Skeletal muscle satellite cell (primary cell): Measurements from ENCODE around the gene FNDC3B.

ENCODE experiments used
- H3K27me3 ChIP-seq: 2 replicates; pipeline ENCODE4 v1.7.0; 2013; ENCODE audit warnings: low read length; ENCODE audit not compliant: control insufficient read depth, insufficient read depth
- H3K36me3 ChIP-seq: 2 replicates; pipeline ENCODE4 v1.7.0; 2013; ENCODE audit warnings: mild to moderate bottlenecking, control low read depth, low read length; ENCODE audit not compliant: insufficient read depth
- H3K4me1 ChIP-seq: 2 replicates; pipeline ENCODE4 v1.7.0; 2013; ENCODE audit warnings: low read length; ENCODE audit not compliant: control insufficient read depth, insufficient read depth
- H3K4me2 ChIP-seq: 2 replicates; pipeline ENCODE4 v1.7.0; 2013; ENCODE audit warnings: mild to moderate bottlenecking, low read length
- H3K4me3 ChIP-seq: 2 replicates; pipeline ENCODE4 v1.7.0; 2013; ENCODE audit warnings: low read length
- H3K9ac ChIP-seq: 2 replicates; pipeline ENCODE4 v1.7.0; 2013; ENCODE audit warnings: mild to moderate bottlenecking, low read depth, low read length, moderate library complexity
- H3K9me3 ChIP-seq: replicated peaks from 2 replicates; pipeline ENCODE4 v1.7.0; 2013; ENCODE audit warnings: mild to moderate bottlenecking, control low read depth, low read length

Gene FNDC3B

DNA sequence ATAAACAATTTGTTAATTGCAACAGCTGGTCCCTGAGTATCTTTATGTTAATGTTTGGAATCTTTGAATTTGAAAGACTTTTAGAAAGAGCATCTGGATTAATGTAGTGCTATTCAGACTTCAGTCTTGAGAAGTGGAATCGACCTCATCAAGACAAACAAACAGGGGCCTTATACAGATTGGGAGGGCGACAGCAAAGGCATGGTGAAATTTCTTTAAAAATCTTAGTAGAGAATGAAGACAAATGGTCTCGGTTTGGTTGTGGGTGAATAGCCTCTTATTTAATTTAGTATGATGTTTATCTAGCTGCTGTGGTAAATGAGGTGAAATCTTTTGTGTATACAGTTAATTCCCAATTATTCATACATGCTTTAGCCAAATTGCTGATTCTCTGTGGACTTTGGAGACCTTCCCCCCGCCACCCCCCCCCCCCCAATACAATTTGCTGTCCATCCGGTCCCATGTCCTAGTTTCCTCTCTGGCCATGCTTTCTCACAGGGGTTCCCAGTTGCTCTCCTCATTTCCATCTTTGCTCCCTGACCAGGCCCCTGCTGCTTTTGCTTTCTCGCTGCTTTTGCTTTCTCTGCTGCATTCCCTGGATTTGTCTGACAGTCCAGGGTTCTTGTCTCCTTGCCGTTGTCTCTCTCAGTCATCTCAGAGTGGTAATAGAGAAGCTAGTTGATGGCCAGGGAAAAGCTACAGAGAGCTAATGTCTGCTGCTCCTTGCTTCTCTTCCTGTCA lies 135.3 kb downstream of the FNDC3B start:
- no peak overlapping the region for H3K4me3 ChIP-seq
- peaks cover 68% of the 10 kb centered on the region for H3K4me1 ChIP-seq
- no peaks in the 10 kb centered on the region for H3K36me3 ChIP-seq
- H3K27me3 ChIP-seq: no peaks in the 10 kb centered on the region
- H3K9ac ChIP-seq: peak overlapping the region; percentile 38
- H3K9me3 ChIP-seq: no peaks in the 10 kb centered on the region
- H3K4me2 ChIP-seq: peak overlapping the region; percentile 61

DNA sequence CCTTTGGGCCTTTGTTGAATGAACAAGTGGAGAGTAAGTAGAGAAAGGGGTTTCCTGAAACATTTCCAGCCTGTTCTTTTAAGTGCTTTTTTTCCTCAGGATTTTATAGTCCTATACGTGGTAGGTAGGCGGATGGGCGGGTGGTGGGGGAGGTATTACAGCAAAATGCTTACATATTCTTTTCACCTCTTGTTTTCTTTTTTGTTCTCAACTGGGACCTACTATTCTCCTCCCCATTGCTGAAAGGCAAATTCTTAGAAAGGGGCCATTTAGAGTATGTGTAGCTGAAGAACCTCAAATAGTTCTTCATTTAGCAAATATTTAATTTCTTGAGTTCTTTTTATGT lies 135.8 kb downstream of the FNDC3B start:
- peak overlapping the region; percentile 61 for H3K4me2 ChIP-seq
- peaks cover 68% of the 10 kb centered on the region for H3K4me1 ChIP-seq
- no peaks in the 10 kb centered on the region for H3K36me3 ChIP-seq
- H3K4me3 ChIP-seq: no peak overlapping the region
- no peaks in the 10 kb centered on the region for H3K27me3 ChIP-seq
- H3K9me3 ChIP-seq: no peaks in the 10 kb centered on the region
- H3K9ac ChIP-seq: peak overlapping the region; percentile 38

DNA sequence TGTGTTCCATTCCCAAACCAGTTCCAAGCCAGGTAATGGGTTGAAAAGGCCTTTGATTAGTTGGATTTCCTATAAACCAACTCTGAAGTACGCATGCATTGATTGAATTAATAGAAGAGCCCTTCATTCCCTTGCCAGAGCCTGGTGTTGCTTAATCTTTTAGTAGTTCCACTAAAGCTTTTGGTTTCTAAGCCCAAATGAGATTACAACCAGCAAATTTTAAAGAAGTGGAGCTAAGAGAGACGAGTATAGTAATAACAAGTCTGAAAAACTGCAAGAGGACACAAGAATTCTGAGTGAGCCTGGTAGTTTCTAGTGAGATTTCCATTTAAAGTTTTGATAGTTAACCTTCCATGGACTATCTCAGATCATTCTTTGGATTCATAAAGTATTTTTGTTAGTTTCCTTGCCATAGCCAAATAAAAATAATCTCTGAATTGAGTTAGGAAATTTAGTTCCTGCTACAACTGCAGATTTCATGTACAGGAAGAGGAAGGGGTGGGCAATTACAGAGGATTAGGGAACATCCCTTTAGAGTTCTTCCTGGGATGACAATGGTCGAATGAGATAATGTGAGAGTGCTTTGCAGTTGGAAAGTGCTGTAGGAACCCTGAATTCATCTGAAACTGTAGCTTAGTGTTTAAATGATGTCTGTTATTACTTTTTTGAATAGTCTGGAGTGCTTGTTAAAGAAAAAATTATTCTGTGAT lies 136.8 kb downstream of the FNDC3B start:
- no peaks in the 10 kb centered on the region for H3K36me3 ChIP-seq
- no peak overlapping the region for H3K4me3 ChIP-seq
- H3K9ac ChIP-seq: no peak overlapping the region
- H3K9me3 ChIP-seq: no peaks in the 10 kb centered on the region
- H3K27me3 ChIP-seq: no peaks in the 10 kb centered on the region
- H3K4me2 ChIP-seq: no peak overlapping the region
- H3K4me1 ChIP-seq: peaks cover 59% of the 10 kb centered on the region

DNA sequence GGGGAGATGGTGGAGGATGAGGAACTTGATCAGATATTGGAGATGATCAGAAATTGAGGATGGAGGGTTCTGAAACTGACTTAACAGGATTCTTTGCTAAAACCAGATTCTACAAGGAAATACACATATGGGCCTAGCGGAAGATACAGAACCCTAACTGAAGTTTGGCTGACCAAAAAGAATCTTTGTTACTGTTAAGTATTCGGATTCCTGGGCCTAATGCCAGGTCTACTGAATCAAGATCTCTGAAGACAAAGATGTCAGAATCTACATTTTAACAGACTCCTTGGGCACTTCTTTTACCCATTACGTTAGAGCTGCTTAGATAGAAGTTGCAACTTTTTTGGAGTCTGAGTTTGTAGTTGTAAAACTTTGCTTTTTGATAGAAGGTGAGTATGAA lies 137.7 kb downstream of the FNDC3B start:
- no peaks in the 10 kb centered on the region for H3K27me3 ChIP-seq
- no peak overlapping the region for H3K4me2 ChIP-seq
- H3K9ac ChIP-seq: no peak overlapping the region
- H3K36me3 ChIP-seq: no peaks in the 10 kb centered on the region
- H3K9me3 ChIP-seq: no peaks in the 10 kb centered on the region
- H3K4me1 ChIP-seq: peaks cover 55% of the 10 kb centered on the region
- H3K4me3 ChIP-seq: no peak overlapping the region

DNA sequence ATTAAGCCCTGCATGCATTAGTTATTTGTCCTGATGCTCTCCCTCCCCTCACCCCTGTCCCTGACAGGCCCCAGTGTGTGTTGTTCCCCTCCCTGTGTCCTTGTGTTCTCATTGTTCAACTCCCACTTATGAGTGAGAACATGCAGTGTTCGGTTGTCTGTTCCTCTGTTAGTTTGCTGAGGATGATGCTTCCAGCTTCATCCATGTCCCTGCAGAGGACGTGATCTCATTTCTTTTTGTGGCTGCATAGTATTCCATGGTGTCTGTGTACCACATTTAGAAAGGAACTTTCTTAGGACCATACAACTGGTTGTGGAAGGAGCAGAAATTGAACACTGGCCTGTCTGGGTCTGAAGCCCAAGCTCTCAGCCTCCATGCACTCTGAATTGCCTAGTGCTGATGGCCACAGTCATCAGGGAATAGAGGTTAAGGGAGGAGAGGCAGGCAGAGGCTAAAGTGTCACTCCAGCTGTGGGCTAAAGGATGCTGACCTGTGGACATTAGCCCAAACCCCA lies 138.5 kb downstream of the FNDC3B start:
- Histone ChIP-seq H3K9me3 (no peaks in the 10 kb centered on the region), H3K4me1 (peaks cover 53% of the 10 kb centered on the region), H3K9ac (no peak overlapping the region), H3K4me3 (no peak overlapping the region), H3K36me3 (no peaks in the 10 kb centered on the region), H3K4me2 (no peak overlapping the region), H3K27me3 (no peaks in the 10 kb centered on the region)

DNA sequence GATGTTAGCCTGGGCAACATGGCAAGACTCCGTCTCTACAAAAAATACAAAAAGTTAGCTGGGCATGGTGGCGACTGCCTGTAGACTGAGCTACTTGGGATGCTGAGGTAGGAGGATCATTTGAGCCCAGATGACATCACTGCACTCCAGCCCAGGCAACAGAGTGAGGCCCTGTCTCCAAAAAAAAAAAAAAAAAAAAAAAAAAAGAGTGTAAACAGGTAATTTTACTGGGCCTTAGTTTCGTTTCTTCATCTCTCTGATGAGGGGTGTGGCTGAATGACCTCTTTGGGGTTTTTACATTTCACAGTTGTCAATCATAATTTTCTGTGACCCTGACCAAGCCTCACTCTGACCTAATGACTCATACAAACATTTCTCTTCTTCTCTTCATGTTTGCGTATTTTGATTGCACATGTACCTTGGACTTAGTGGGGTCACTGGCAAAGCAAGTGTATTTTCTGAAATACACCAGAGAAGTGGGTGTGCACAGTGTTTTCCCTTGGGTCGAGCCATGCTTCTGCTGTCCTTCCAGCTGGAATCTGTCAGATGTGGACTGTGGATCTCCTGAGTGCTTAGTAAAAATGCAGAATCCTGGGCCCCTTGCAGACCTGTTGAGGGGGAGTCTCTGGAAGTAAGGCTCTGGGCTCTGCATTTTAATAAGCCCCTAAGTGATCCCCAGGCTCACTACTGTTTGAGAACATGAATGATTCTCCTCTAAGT lies 140.5 kb downstream of the FNDC3B start:
- H3K4me3 ChIP-seq: no peak overlapping the region
- no peak overlapping the region for H3K4me2 ChIP-seq
- no peak overlapping the region for H3K9ac ChIP-seq
- no peaks in the 10 kb centered on the region for H3K27me3 ChIP-seq
- no peaks in the 10 kb centered on the region for H3K9me3 ChIP-seq
- peaks cover 38% of the 10 kb centered on the region for H3K4me1 ChIP-seq
- H3K36me3 ChIP-seq: no peaks in the 10 kb centered on the region

DNA sequence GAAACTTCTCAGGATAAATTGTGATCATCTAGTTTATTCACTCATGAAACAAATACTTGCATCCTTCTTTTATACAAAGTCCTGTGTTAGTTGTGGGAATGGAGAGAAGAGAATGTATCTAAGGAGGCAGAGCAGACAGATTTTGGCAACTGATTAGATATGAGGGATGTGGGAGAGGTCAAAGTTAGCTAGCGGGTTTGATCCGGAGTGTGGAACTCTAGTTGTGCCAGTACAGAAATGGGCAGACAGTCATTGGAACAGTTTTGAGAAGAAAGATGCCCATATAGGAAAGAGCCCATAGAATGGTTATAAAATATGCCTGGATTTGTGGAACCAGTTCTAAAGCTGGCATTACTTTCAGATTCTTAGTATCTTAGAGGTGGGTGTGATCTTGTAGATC lies 141.1 kb downstream of the FNDC3B start:
- H3K27me3 ChIP-seq: no peaks in the 10 kb centered on the region

DNA sequence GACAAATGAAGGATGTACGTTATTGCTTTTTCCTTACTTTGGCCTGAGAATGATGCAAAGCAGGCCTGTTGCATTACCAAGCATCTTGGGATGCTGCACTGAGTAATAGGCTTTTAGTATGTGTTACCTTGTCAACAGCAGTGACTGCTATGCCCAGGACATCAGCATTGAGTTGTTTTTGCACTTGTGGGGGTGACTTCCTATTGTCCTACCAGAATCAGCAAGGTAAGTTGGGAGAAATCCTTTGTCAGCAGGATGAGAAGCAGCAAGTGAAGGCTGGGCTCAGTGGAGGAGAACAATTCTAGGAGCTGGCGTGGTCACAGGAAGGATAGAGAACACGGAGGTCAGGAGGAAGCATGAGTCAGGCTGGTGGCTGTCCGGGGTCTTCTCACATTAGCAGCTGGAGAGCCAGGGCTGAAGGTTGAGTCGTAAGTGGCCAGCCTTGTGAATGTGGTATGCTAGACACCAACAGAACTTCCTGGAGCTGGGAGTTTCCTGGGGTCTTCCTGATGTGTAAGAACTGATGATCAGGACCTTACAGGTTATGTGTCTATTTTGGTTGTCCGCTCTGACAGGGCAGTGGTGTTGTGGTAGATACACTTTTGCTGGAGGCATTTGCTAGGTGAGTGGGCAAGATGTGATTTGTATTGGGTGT lies 142.7 kb downstream of the FNDC3B start:
- Histone ChIP-seq H3K36me3 (no peaks in the 10 kb centered on the region), H3K9ac (no peak overlapping the region), H3K4me1 (peaks cover 22% of the 10 kb centered on the region), H3K27me3 (no peaks in the 10 kb centered on the region), H3K4me2 (peak overlapping the region; percentile 28), H3K9me3 (no peaks in the 10 kb centered on the region), H3K4me3 (no peak overlapping the region)

More for the DNA sequence above, 141.1 kb downstream of the FNDC3B start:
- peaks cover 32% of the 10 kb centered on the region for H3K4me1 ChIP-seq
- no peak overlapping the region for H3K4me2 ChIP-seq
- no peak overlapping the region for H3K9ac ChIP-seq
- no peak overlapping the region for H3K4me3 ChIP-seq
- no peaks in the 10 kb centered on the region for H3K9me3 ChIP-seq
- H3K36me3 ChIP-seq: no peaks in the 10 kb centered on the region

DNA sequence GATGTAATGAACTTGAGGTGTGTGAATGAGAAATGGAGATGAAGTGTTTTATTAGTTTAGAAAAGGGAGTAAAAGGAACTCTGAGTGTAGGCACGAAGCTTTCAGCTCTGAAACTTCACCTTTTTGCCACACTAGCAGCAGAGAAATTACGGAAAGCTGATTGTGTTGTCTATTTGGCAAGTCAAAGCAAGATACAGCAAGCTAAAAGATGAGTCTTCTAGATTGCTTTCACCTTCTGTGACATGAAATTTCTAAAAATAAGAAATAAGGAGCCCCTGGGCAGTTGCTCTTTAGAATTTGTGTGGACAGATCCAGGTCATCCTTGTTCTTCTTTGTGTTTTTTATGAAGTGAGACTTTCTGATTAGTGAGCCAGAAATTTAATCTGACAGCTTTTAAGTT lies 143.4 kb downstream of the FNDC3B start:
- no peak overlapping the region for H3K9ac ChIP-seq
- no peak overlapping the region for H3K4me2 ChIP-seq
- H3K4me3 ChIP-seq: no peak overlapping the region
- H3K4me1 ChIP-seq: peaks cover 18% of the 10 kb centered on the region
- H3K36me3 ChIP-seq: no peaks in the 10 kb centered on the region
- H3K9me3 ChIP-seq: no peaks in the 10 kb centered on the region
- H3K27me3 ChIP-seq: no peaks in the 10 kb centered on the region

DNA sequence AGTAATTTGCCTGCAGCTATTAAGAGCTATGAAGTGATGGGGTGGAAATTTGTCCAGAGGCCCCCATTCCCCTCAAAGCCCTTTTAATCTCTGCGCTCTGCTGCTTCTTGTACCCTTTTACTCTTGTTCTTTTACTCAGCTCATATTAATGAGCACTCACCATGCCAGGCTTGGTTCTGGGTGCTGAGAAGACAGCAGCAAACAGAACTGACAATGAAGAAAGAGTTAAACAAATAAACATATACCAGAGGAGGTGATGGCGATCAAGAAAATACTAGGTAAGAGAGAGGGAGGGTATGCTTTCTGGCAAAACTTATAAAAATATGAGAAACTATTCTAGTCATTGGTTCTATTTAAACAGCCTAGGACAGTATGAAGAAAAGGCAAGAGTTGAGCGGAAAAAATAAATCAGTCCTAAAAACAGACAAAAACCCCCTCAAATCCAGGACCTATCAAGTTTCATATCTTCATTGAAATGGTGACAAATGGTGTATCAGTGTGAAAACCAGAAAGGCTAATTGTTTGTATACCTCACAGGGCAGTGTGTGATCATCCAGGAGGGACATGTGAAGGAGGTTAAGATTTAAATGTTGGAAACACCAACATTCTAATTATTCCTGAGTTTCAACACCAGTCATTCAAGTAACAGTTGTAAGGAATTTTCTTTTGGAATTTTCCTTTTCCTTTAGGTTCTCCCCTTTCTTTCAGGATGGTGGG lies 144.9 kb downstream of the FNDC3B start:
- H3K4me2 ChIP-seq: no peak overlapping the region
- no peak overlapping the region for H3K9ac ChIP-seq
- no peak overlapping the region for H3K4me3 ChIP-seq
- no peaks in the 10 kb centered on the region for H3K36me3 ChIP-seq
- H3K27me3 ChIP-seq: no peaks in the 10 kb centered on the region
- no peaks in the 10 kb centered on the region for H3K9me3 ChIP-seq
- peaks cover 18% of the 10 kb centered on the region for H3K4me1 ChIP-seq

DNA sequence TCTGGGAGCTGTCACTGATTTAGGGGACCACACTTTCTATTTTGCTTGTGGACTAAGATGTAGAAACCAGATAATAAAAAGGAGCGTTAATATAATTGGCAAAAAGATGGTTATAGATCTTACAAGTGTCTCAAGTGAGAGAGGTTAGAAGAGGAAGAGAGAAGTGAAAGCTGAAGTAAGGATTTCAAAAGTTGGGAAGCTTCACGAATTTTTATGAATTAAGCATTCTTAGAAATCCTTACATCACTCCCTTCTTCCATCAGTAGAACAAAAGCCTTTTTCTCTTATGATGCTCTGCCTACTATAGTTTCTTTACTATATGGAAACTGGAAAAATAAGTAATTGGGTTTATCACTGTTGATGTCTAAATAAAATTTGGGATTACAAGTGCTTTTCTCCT lies 146.5 kb downstream of the FNDC3B start:
- Histone ChIP-seq H3K4me2 (no peak overlapping the region), H3K9me3 (no peaks in the 10 kb centered on the region), H3K4me1 (peaks cover 14% of the 10 kb centered on the region), H3K9ac (no peak overlapping the region), H3K27me3 (no peaks in the 10 kb centered on the region), H3K36me3 (peaks cover 2% of the 10 kb centered on the region), H3K4me3 (no peak overlapping the region)
